RWPE2 (cell line): ENCODE measurements around the gene TMEM208.

ENCODE experiments used
- ATAC-seq: fragments of 200-7000 bp; cut with Tn5 transposase; 3 replicates; pipeline ENCODE4 v1.9.1; 2021; ENCODE audit warnings: low read depth
- DNase-seq: peaks from one replicate; pipeline ENCODE4 v3.0.0-alpha.2; 2020; ENCODE audit warnings: low spot score
- H3K27ac ChIP-seq: fragments of 450-650 bp; 2 replicates; pipeline ENCODE4 v1.5.1; 2017; ENCODE audit warnings: mild to moderate bottlenecking; ENCODE audit not compliant: poor library complexity, severe bottlenecking
- H3K27me3 ChIP-seq: fragments of 250-450 bp; sonication (Bioruptor Pico); 2 replicates; pipeline ENCODE4 v1.5.1; 2021; ENCODE audit warnings: mild to moderate bottlenecking, moderate library complexity; ENCODE audit not compliant: insufficient read depth, poor library complexity, severe bottlenecking
- H3K36me3 ChIP-seq: fragments of 250-450 bp; sonication (Bioruptor Pico); 2 replicates; pipeline ENCODE4 v1.5.1; 2020; ENCODE audit warnings: low read depth, mild to moderate bottlenecking, moderate library complexity
- H3K4me1 ChIP-seq: fragments of 250-450 bp; sonication (Bioruptor Pico); 2 replicates; pipeline ENCODE4 v1.5.1; 2021; ENCODE audit warnings: mild to moderate bottlenecking, moderate library complexity; ENCODE audit not compliant: insufficient read depth, poor library complexity, severe bottlenecking
- H3K4me3 ChIP-seq: fragments of 250-450 bp; sonication (Bioruptor Pico); 2 replicates; pipeline ENCODE4 v1.5.1; 2021; ENCODE audit warnings: mild to moderate bottlenecking, moderate library complexity; ENCODE audit not compliant: severe bottlenecking
- H3K9me3 ChIP-seq: fragments of 250-450 bp; sonication (Bioruptor Pico); 2 replicates; pipeline ENCODE4 v1.5.1; 2021; ENCODE audit warnings: mild to moderate bottlenecking, moderate library complexity; ENCODE audit not compliant: severe bottlenecking
- CTCF ChIP-seq: fragments of 450-650 bp; IDR thresholded peaks from one replicate; pipeline ENCODE4 v1.5.1; 2017; ENCODE audit warnings: mild to moderate bottlenecking, moderate library complexity; ENCODE audit not compliant: poor library complexity, severe bottlenecking

Gene TMEM208

GRCh38 chr16:67226295-67226803 is 581 bp upstream of the TMEM208 start:
- H3K4me3 ChIP-seq, result peak overlapping the region; percentile 86
- DNase-seq (no peak), ATAC-seq (peak; percentile 24; the same call in 2 of the 3 replicates)
- no peaks in the 10 kb centered on the region for H3K9me3 ChIP-seq
- no peaks in the 10 kb centered on the region for H3K27me3 ChIP-seq
- peak overlapping the region; percentile 35 for H3K27ac ChIP-seq
- peaks cover 6% of the 10 kb centered on the region for H3K4me1 ChIP-seq
- TF ChIP-seq CTCF, result no peak
- H3K36me3 ChIP-seq, result peaks cover 36% of the 10 kb centered on the region

GRCh38 chr16:67227567-67227921 is 614 bp downstream of the TMEM208 start:
- H3K36me3 ChIP-seq, result peaks cover 48% of the 10 kb centered on the region
- no peaks in the 10 kb centered on the region for H3K27me3 ChIP-seq
- no peaks in the 10 kb centered on the region for H3K9me3 ChIP-seq
- TF ChIP-seq CTCF, result no peak
- H3K4me3 ChIP-seq, result peak overlapping the region; percentile 86
- peaks cover 6% of the 10 kb centered on the region for H3K4me1 ChIP-seq
- no peak for ATAC-seq
- no peak for DNase-seq
- H3K27ac ChIP-seq, result peak overlapping the region; percentile 35

GRCh38 chr16:67228034-67228785 is 1.3 kb downstream of the TMEM208 start:
- DNase-seq, result no peak
- Histone ChIP-seq H3K36me3 (peaks cover 55% of the 10 kb centered on the region), H3K4me1 (peaks cover 6% of the 10 kb centered on the region), H3K27ac (no peak overlapping the region), H3K4me3 (peak overlapping the region; percentile 86), H3K9me3 (no peaks in the 10 kb centered on the region), H3K27me3 (no peaks in the 10 kb centered on the region)
- TF ChIP-seq CTCF, result no peak
- no peak for ATAC-seq

GRCh38 chr16:67228905-67229304 is 2.0 kb downstream of the TMEM208 start:
- no peak for TF ChIP-seq CTCF
- DNase-seq (no peak), ATAC-seq (no peak)
- Histone ChIP-seq H3K27ac (no peak overlapping the region), H3K36me3 (peaks cover 60% of the 10 kb centered on the region), H3K4me3 (no peak overlapping the region), H3K4me1 (peaks cover 6% of the 10 kb centered on the region), H3K9me3 (no peaks in the 10 kb centered on the region), H3K27me3 (no peaks in the 10 kb centered on the region)
